Astrocyte of the spinal cord (primary cell): ENCODE results near the gene SPATA32.
"Not testable (repeated sequence)": the region's sequence is repeated elsewhere in the genome, so short reads cannot be mapped to it uniquely, and the experiment has no call there.

Source experiments
- DNase-seq: peaks from one replicate; pipeline ENCODE4 v3.0.0; 2011; ENCODE audit warnings: low read depth, low spot score
- H3K4me3 ChIP-seq: 2 replicates; pipeline ENCODE4 v1.5.1; 2011; ENCODE audit warnings: low read depth, mild to moderate bottlenecking, low read length, moderate library complexity
- CTCF ChIP-seq: IDR thresholded peaks from 2 replicates; pipeline ENCODE4 v1.5.1; 2012; ENCODE audit warnings: low read depth, mild to moderate bottlenecking, low read length, inconsistent platforms
- in situ Hi-C: cut with HindIII; loops from 2 replicates; pipeline ENCODE4 v1.10.0; 2017; ENCODE audit warnings: low sequenced_read_pairs

Gene SPATA32

DNA sequence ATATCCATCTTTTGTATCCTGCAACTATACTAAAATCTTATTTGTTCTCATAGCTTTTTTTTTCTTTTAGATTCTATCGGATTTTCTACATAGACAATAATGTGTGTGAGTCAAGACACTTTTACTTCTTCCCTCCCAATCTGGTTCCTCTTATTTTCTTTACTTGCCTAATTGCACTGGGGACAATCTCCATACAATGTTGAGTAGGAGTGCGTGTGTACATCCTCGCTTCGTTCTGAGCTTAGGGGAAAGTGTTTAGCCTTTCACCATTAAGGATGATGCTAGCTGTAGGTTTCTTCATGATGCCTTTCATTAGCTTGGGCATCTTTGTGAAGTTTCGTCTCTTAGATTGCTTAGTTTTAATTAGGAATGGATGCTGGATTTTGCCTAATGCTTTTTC, 2.9 kb downstream of the SPATA32 start:
- no peak for DNase-seq
- no peak for TF ChIP-seq CTCF
- H3K4me3 ChIP-seq = no peak overlapping the region
- in situ Hi-C loops = no loop called here

DNA sequence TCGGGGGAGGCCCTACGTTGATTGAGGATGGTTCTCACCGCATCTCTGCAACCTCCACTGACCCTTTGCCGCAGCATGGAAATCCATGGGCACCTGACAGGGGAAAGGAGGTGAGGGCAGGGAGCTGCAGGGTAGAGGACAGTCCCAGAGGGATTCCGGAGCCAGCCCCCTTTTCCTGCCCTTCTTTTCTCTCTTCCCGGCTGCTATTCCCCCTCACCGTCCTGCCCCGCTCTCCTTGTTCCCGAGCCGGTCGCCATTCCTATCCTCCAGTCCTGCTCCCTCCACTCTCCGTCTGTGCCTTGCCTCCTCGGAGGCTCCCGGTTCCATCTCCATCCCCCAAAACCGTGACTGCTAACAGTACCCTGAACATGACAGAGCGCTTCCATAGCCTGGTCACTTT, 4.8 kb downstream of the SPATA32 start:
- TF ChIP-seq CTCF = no peak

GRCh38 chr17:45256114-45256966, 5.6 kb downstream of the SPATA32 start:
- no peak overlapping the region for H3K4me3 ChIP-seq
- in situ Hi-C loops = no loop called here
- no peak for DNase-seq
- no peak for TF ChIP-seq CTCF

More for the DNA sequence above, 4.8 kb downstream of the SPATA32 start:
- DNase-seq = no peak
- no peak overlapping the region for H3K4me3 ChIP-seq
- in situ Hi-C loops = no loop called here

DNA sequence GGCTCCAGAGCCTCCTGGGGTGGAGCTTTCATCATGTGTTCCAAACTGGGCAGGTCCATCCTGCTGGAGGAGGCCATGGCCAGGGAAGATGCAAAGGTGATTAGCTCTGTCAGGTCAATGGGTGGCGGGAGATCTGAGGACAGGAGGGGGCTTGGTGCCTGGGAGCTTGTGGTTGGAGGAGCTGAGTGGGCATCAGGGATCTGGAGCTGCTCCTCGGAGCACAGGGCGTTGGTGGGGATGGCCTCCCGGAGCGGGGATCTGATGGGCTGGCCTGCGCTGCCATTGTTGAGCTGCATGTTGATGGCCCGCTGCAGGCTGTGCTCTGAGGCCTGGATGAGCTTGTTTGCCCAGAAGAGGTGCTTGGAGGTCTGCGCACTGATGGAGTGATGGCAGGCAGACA, 6.5 kb downstream of the SPATA32 start:
- in situ Hi-C loops = no loop called here
- H3K4me3 ChIP-seq = no peak overlapping the region
- no peak for TF ChIP-seq CTCF
- DNase-seq = no peak

GRCh38 chr17:45253879-45254278, 8.0 kb downstream of the SPATA32 start:
- DNase-seq = no peak
- in situ Hi-C loops = no loop called here
- TF ChIP-seq CTCF = no peak
- no peak overlapping the region for H3K4me3 ChIP-seq

DNA sequence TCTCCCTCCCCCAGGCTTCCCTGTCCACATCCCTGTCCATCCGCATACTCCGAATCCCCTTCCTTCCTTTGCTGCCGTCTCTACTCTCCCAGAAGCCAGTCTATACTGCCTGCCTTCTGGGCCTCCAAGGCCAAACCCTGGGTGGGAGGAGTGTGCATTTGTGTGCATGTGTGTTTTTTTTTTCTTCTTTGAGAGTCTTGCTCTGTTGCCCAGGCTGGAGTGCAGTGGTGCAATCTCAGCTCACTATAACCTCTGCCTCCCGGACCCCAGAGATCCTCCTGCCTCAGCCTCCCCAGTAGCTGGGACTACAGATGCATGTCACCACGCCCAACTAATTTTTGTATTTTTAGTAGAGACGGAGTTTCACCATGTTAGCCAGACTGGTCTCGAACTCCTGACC, 8.7 kb downstream of the SPATA32 start:
- H3K4me3 ChIP-seq, in situ Hi-C loops, DNase-seq: not testable (repeated sequence)

GRCh38 chr17:45251931-45252330, 10.0 kb downstream of the SPATA32 start:
- DNase-seq = no peak
- no peak for TF ChIP-seq CTCF
- in situ Hi-C loops = no loop called here
- H3K4me3 ChIP-seq = no peak overlapping the region
